ENCODE measurements around the gene SOX4. TPM values are rescaled to one million over a fixed set of nuclear protein-coding genes. Genes with fewer than 3 reads are reported as not detected.

The SOX4 gene
- total RNA-seq, 3 donors from 2014 or later: 0.63 to 1.3 (median 0.71) TPM

- Mint-ChIP-seq H3K27me3 (ENCODE audit: low read depth) (peaks cover 43% of the 10 kb centered on the region), H3K36me3 (ENCODE audit: insufficient read depth) (no peaks in the 10 kb centered on the region), H3K4me1 (ENCODE audit: low read depth) (peaks cover 9% of the 10 kb centered on the region), H3K4me3 (peak overlapping the region; percentile 88), H3K9me3 (peaks cover 3% of the 10 kb centered on the region)
- DNase-seq (peak; percentile 5), ATAC-seq (peak; percentile 31 to 44)
Measured at GRCh38 chr6:21587961-21588480, 5.5 kb upstream of the SOX4 start.

GRCh38 chr6:21588481-21589351, 4.8 kb upstream of the SOX4 start:
- H3K4me1 Mint-ChIP-seq (ENCODE audit: low read depth): peaks cover 9% of the 10 kb centered on the region
- no peaks in the 10 kb centered on the region for H3K36me3 Mint-ChIP-seq (ENCODE audit: insufficient read depth)
- H3K27me3 Mint-ChIP-seq (ENCODE audit: low read depth): peaks cover 43% of the 10 kb centered on the region
- H3K4me3 Mint-ChIP-seq: peak overlapping the region; percentile 88
- no peaks in the 10 kb centered on the region for H3K9me3 Mint-ChIP-seq
- DNase-seq (peak; percentile 9), ATAC-seq (peak; percentile 29 to 44)

GRCh38 chr6:21589352-21590345, 3.9 kb upstream of the SOX4 start:
- H3K27me3 Mint-ChIP-seq (ENCODE audit: low read depth): peaks cover 44% of the 10 kb centered on the region
- H3K9me3 Mint-ChIP-seq: no peaks in the 10 kb centered on the region
- ATAC-seq: peak; percentile 63 to 70
- DNase-seq: peak; percentile 73
- H3K4me1 Mint-ChIP-seq (ENCODE audit: low read depth): peaks cover 11% of the 10 kb centered on the region
- no peaks in the 10 kb centered on the region for H3K36me3 Mint-ChIP-seq (ENCODE audit: insufficient read depth)
- H3K4me3 Mint-ChIP-seq: peak overlapping the region; percentile 88

DNA sequence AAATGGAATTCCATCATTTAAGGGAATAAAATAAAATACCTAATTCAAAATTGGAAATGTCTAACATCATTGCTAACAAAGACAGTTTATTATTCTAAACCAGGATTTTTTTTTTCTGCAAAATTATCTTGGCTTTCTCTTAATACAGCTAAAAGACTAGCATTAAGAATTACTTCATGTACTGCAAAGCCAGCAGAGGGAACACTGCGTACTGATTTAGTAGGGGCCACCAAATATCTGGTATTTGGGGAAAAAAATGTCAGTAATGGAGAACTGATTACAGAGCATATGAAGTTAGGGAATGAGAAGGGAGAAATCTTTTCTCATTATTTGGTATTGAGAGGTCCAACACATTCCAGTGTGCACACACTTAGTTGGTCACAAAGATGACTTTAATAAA, 3.2 kb upstream of the SOX4 start:
- Mint-ChIP-seq H3K4me1 (ENCODE audit: low read depth) (peaks cover 13% of the 10 kb centered on the region), H3K27me3 (ENCODE audit: low read depth) (peaks cover 46% of the 10 kb centered on the region), H3K9me3 (no peaks in the 10 kb centered on the region), H3K4me3 (no peak overlapping the region), H3K36me3 (ENCODE audit: insufficient read depth) (no peaks in the 10 kb centered on the region)
- no peak for ATAC-seq
- no peak for DNase-seq

GRCh38 chr6:21591446-21591845, 2.1 kb upstream of the SOX4 start:
- Mint-ChIP-seq H3K4me1 (ENCODE audit: low read depth) (peaks cover 22% of the 10 kb centered on the region), H3K27me3 (ENCODE audit: low read depth) (peaks cover 49% of the 10 kb centered on the region), H3K9me3 (no peaks in the 10 kb centered on the region), H3K36me3 (ENCODE audit: insufficient read depth) (no peaks in the 10 kb centered on the region), H3K4me3 (no peak overlapping the region)
- DNase-seq: no peak
- no peak for ATAC-seq

DNA sequence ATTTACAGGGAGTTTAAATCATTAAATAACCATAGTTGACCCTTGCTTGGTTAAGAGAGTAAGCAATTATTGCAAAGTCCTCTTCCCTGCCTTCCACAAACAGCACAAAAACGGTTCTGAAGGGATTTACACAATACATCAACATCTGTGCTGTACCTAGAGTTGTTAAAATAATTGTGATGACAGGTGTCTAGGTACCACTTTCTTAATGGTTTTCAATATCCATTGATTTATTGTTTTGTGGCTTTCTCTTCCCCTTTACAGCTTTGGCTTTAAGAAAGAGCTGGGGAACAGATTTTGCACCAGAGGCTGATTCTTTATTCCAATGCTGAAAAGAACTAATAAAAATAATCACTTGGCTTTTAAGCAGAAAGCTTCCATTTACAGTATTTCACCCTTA, 598 bp upstream of the SOX4 start:
- H3K27me3 Mint-ChIP-seq (ENCODE audit: low read depth): peaks cover 48% of the 10 kb centered on the region
- DNase-seq (no peak), ATAC-seq (no peak)
- peaks cover 24% of the 10 kb centered on the region for H3K4me1 Mint-ChIP-seq (ENCODE audit: low read depth)
- no peaks in the 10 kb centered on the region for H3K9me3 Mint-ChIP-seq
- H3K4me3 Mint-ChIP-seq: no peak overlapping the region
- H3K36me3 Mint-ChIP-seq (ENCODE audit: insufficient read depth): no peaks in the 10 kb centered on the region

DNA sequence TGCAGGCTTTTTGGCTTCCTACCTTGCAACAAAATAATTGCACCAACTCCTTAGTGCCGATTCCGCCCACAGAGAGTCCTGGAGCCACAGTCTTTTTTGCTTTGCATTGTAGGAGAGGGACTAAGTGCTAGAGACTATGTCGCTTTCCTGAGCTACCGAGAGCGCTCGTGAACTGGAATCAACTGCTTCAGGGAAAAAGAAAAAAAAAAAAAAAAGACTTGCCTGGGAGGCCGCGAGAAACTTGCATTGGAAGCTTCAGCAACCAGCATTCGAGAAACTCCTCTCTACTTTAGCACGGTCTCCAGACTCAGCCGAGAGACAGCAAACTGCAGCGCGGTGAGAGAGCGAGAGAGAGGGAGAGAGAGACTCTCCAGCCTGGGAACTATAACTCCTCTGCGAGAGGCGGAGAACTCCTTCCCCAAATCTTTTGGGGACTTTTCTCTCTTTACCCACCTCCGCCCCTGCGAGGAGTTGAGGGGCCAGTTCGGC, 420 bp downstream of the SOX4 start:
- Mint-ChIP-seq H3K4me3 (no peak overlapping the region), H3K27me3 (ENCODE audit: low read depth) (peaks cover 51% of the 10 kb centered on the region), H3K9me3 (no peaks in the 10 kb centered on the region), H3K36me3 (ENCODE audit: insufficient read depth) (no peaks in the 10 kb centered on the region), H3K4me1 (ENCODE audit: low read depth) (peaks cover 21% of the 10 kb centered on the region)
- DNase-seq (no peak), ATAC-seq (peak; percentile 17 to 24)

- ATAC-seq: peak; percentile 49 to 59
- Mint-ChIP-seq H3K27me3 (ENCODE audit: low read depth) (peaks cover 53% of the 10 kb centered on the region), H3K4me1 (ENCODE audit: low read depth) (peaks cover 21% of the 10 kb centered on the region), H3K36me3 (ENCODE audit: insufficient read depth) (no peaks in the 10 kb centered on the region), H3K4me3 (peak overlapping the region; percentile 79), H3K9me3 (no peaks in the 10 kb centered on the region)
- DNase-seq: peak; percentile 18
Measured at GRCh38 chr6:21594416-21595281, 1.1 kb downstream of the SOX4 start.

DNA sequence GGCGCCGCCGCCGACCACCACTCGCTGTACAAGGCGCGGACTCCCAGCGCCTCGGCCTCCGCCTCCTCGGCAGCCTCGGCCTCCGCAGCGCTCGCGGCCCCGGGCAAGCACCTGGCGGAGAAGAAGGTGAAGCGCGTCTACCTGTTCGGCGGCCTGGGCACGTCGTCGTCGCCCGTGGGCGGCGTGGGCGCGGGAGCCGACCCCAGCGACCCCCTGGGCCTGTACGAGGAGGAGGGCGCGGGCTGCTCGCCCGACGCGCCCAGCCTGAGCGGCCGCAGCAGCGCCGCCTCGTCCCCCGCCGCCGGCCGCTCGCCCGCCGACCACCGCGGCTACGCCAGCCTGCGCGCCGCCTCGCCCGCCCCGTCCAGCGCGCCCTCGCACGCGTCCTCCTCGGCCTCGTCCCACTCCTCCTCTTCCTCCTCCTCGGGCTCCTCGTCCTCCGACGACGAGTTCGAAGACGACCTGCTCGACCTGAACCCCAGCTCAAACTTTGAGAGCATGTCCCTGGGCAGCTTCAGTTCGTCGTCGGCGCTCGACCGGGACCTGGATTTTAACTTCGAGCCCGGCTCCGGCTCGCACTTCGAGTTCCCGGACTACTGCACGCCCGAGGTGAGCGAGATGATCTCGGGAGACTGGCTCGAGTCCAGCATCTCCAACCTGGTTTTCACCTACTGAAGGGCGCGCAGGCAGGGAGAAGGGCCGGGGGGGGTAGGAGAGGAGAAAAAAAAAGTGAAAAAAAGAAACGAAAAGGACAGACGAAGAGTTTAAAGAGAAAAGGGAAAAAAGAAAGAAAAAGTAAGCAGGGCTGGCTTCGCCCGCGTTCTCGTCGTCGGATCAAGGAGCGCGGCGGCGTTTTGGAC, 2.0 kb downstream of the SOX4 start:
- DNase-seq: peak; percentile 10
- H3K4me3 Mint-ChIP-seq: peak overlapping the region; percentile 84
- H3K36me3 Mint-ChIP-seq (ENCODE audit: insufficient read depth): no peaks in the 10 kb centered on the region
- ATAC-seq: peak; percentile 29 to 38
- H3K9me3 Mint-ChIP-seq: no peaks in the 10 kb centered on the region
- H3K4me1 Mint-ChIP-seq (ENCODE audit: low read depth): peaks cover 21% of the 10 kb centered on the region
- H3K27me3 Mint-ChIP-seq (ENCODE audit: low read depth): peaks cover 51% of the 10 kb centered on the region

DNA sequence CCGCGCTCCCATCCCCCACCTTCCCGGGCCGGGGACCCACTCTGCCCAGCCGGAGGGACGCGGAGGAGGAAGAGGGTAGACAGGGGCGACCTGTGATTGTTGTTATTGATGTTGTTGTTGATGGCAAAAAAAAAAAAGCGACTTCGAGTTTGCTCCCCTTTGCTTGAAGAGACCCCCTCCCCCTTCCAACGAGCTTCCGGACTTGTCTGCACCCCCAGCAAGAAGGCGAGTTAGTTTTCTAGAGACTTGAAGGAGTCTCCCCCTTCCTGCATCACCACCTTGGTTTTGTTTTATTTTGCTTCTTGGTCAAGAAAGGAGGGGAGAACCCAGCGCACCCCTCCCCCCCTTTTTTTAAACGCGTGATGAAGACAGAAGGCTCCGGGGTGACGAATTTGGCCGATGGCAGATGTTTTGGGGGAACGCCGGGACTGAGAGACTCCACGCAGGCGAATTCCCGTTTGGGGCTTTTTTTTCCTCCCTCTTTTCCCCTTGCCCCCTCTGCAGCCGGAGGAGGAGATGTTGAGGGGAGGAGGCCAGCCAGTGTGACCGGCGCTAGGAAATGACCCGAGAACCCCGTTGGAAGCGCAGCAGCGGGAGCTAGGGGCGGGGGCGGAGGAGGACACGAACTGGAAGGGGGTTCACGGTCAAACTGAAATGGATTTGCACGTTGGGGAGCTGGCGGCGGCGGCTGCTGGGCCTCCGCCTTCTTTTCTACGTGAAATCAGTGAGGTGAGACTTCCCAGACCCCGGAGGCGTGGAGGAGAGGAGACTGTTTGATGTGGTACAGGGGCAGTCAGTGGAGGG, 2.8 kb downstream of the SOX4 start:
- ATAC-seq (no peak), DNase-seq (peak; percentile 8)
- no peaks in the 10 kb centered on the region for H3K9me3 Mint-ChIP-seq
- H3K4me1 Mint-ChIP-seq (ENCODE audit: low read depth): peaks cover 21% of the 10 kb centered on the region
- no peaks in the 10 kb centered on the region for H3K36me3 Mint-ChIP-seq (ENCODE audit: insufficient read depth)
- peaks cover 54% of the 10 kb centered on the region for H3K27me3 Mint-ChIP-seq (ENCODE audit: low read depth)
- H3K4me3 Mint-ChIP-seq: peak overlapping the region; percentile 84

- Mint-ChIP-seq H3K9me3 (no peaks in the 10 kb centered on the region), H3K4me3 (peak overlapping the region; percentile 84), H3K36me3 (ENCODE audit: insufficient read depth) (no peaks in the 10 kb centered on the region), H3K27me3 (ENCODE audit: low read depth) (peaks cover 59% of the 10 kb centered on the region), H3K4me1 (ENCODE audit: low read depth) (peaks cover 21% of the 10 kb centered on the region)
- DNase-seq (no peak), ATAC-seq (no peak)
Measured at GRCh38 chr6:21596949-21597682, 3.6 kb downstream of the SOX4 start.

All from activated T-cell treated with anti-CD3 and anti-CD28 coated beads, Interleukin-2, amount 50 U/mL, for 4 hours (primary cell).